GM12878 (cell line): ENCODE measurements around the gene THUMPD3. TPM values are rescaled to one million over a fixed set of nuclear protein-coding genes. Genes with fewer than 3 reads are reported as not detected.

Source experiments
- CBX3 ChIP-seq: fragments of 200-600 bp; sonication (generic); IDR thresholded peaks from 2 replicates; pipeline ENCODE4 v1.6.1; 2016; ENCODE audit warnings: low read depth, borderline replicate concordance
- HDAC6 ChIP-seq: fragments of 200-600 bp; sonication (generic); IDR thresholded peaks from one replicate; pipeline ENCODE4 v1.8.0; 2017; ENCODE audit warnings: antibody characterized with exemption; ENCODE audit not compliant: unreplicated experiment
- KDM1A ChIP-seq: fragments of 200-600 bp; sonication (generic); IDR thresholded peaks from 2 replicates; pipeline ENCODE4 v1.6.1; 2016; ENCODE audit warnings: borderline replicate concordance
- KLF5 ChIP-seq: fragments of 450-650 bp; IDR thresholded peaks from 2 replicates; pipeline ENCODE4 v1.6.1; 2014; ENCODE audit warnings: mild to moderate bottlenecking; ENCODE audit not compliant: partially characterized antibody
- MTA2 ChIP-seq: fragments of 450-650 bp; IDR thresholded peaks from 2 replicates; pipeline ENCODE4 v1.6.1; 2016; ENCODE audit warnings: low read depth, mild to moderate bottlenecking, moderate library complexity
- PML ChIP-seq: IDR thresholded peaks from 2 replicates; pipeline ENCODE4 v1.6.1; 2012; ENCODE audit warnings: low read length, inconsistent platforms
- RAD21 ChIP-seq: IDR thresholded peaks from 2 replicates; pipeline ENCODE4 v1.6.1; 2011; ENCODE audit warnings: mild to moderate bottlenecking, low read depth, low read length, moderate library complexity; ENCODE audit not compliant: insufficient read depth
- RBBP5 ChIP-seq: fragments of 200-600 bp; sonication (generic); conservative IDR thresholded peaks from 2 replicates; pipeline ENCODE4 v1.6.1; 2016
- RCOR1 ChIP-seq: conservative IDR thresholded peaks from 2 replicates; pipeline ENCODE4 v1.6.1; 2012; ENCODE audit warnings: low read depth, low read length, improper control_type of control experiment
- SMAD5 ChIP-seq: IDR thresholded peaks from 2 replicates; pipeline ENCODE4 v1.6.1; 2016; ENCODE audit warnings: antibody characterized with exemption, low read depth
- SRF ChIP-seq, 2 experiments: IDR thresholded peaks; 2 replicates each; pipeline ENCODE4 v1.6.1; 2011; ENCODE audit warnings: low read depth in 2 of 2, low read length in 2 of 2, mild to moderate bottlenecking in 1 of 2, moderate library complexity in 1 of 2
- SUPT20H ChIP-seq: IDR thresholded peaks from 2 replicates; pipeline ENCODE4 v1.6.1; 2011; ENCODE audit warnings: low read depth, mild to moderate bottlenecking, low read length, moderate library complexity, borderline replicate concordance; ENCODE audit not compliant: control insufficient read depth
- TCF7 ChIP-seq: IDR thresholded peaks from 2 replicates; pipeline ENCODE4 v1.6.1; 2014; ENCODE audit warnings: antibody characterized with exemption, borderline replicate concordance
- YY1 ChIP-seq: IDR thresholded peaks from 2 replicates; pipeline ENCODE4 v1.6.1; 2011; ENCODE audit warnings: low read depth, mild to moderate bottlenecking, low read length
- polyA plus RNA-seq, 11 experiments: library from polyadenylated mRNA; depleted of rRNA in 4 of 11; unstranded in 6 of 11; stranded (reverse) in 5 of 11; fragments of >200 nt; fragmentation: Nextera tagmentation in 4 of 11; fragmentation: Illumina TruSeq in 1 of 11; extraction: Ambion mirVana in 4 of 11; extraction: Trizol in 1 of 11; gene quantifications; 1 replicate in 1 of 11; 2 replicates in 10 of 11; pipeline versions ENCODE4 v1.2.1 to v1.2.3, GENCODE V29; 2011 to 2016; ENCODE audit warnings: inconsistent platforms in 2 of 11, missing spikeins in 2 of 11, low read depth in 1 of 11
- total RNA-seq, 4 experiments: library from RNA; depleted of rRNA in 3 of 4; stranded (reverse); fragments of >200 nt in 3 of 4; fragmentation: Illumina TruSeq in 1 of 4; extraction: Trizol in 1 of 4; gene quantifications; 2 replicates each; pipeline versions ENCODE4 v1.2.1 to v1.2.3, GENCODE V29; 2013 to 2021
- TF ChIP-seq, protein P1 (sequence below): fragments of 450-650 bp; IDR thresholded peaks from 2 replicates; pipeline ENCODE4 v1.6.1; 2017; ENCODE audit warnings: mild to moderate bottlenecking
- TF ChIP-seq, protein P2 (sequence below): fragments of 450-650 bp; IDR thresholded peaks from 2 replicates; pipeline ENCODE4 v1.6.1; 2014; ENCODE audit warnings: mild to moderate bottlenecking
- TF ChIP-seq, protein P3 (sequence below): fragments of 450-650 bp; IDR thresholded peaks from 2 replicates; pipeline ENCODE4 v1.6.1; 2016; ENCODE audit warnings: mild to moderate bottlenecking
- TF ChIP-seq, protein P4 (sequence below): fragments of 450-650 bp; conservative IDR thresholded peaks from 2 replicates; pipeline ENCODE4 v1.6.1; 2017; ENCODE audit warnings: mild to moderate bottlenecking, moderate library complexity
- TF ChIP-seq, protein P5 (sequence below): fragments of 150-350 bp; IDR thresholded peaks from 2 replicates; pipeline ENCODE4 v1.6.1; 2014; ENCODE audit warnings: mild to moderate bottlenecking, low read depth, low read length
- TF ChIP-seq, protein P6 (sequence below): fragments of 450-650 bp; IDR thresholded peaks from 2 replicates; pipeline ENCODE4 v1.6.1; 2016; ENCODE audit warnings: mild to moderate bottlenecking

The THUMPD3 gene
- total and polyA plus RNA-seq, 10 of the 15 experiments (the other 5 are each of a cell fraction or from before 2014, with no cell fraction given): 28.7 to 47.4 (median 41.8) TPM

DNA sequence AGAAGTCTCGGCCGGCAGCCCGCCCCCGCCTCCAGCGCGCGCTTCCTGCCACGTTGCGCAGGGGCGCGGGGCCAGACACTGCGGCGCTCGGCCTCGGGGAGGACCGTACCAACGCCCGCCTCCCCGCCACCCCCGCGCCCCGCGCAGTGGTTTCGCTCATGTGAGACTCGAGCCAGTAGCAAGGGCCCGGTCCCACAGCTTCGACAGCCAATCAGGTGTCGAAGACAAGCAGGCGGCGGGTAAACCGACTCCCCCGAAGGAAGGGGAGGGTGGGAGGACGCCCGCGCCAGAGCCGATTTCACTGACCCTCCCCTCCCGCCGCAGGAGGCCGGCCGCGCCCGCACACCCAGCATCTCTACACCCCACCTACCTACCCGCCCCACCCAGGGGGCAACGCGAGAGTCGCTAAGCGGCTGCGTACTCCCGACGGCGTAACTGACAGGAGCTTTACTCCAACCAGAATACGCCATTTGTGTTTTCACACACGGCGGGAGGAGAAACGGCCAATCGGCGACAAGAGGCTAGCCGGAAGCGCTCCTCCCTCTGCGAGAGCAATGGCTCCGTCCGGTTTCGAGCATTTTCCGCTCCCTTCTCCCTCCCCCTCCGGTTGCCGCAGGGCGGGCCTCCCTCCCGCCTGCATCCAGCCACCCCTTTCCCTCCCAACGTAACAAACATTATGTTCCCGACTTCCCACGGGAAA lies 33.9 kb downstream of the THUMPD3 start (continued):
- no peak for TF ChIP-seq SUPT20H
- no peak for TF ChIP-seq KDM1A
- TF ChIP-seq PML: no peak
- TF ChIP-seq, protein P1, sequence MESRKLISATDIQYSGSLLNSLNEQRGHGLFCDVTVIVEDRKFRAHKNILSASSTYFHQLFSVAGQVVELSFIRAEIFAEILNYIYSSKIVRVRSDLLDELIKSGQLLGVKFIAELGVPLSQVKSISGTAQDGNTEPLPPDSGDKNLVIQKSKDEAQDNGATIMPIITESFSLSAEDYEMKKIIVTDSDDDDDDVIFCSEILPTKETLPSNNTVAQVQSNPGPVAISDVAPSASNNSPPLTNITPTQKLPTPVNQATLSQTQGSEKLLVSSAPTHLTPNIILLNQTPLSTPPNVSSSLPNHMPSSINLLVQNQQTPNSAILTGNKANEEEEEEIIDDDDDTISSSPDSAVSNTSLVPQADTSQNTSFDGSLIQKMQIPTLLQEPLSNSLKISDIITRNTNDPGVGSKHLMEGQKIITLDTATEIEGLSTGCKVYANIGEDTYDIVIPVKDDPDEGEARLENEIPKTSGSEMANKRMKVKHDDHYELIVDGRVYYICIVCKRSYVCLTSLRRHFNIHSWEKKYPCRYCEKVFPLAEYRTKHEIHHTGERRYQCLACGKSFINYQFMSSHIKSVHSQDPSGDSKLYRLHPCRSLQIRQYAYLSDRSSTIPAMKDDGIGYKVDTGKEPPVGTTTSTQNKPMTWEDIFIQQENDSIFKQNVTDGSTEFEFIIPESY: no peak
- TF ChIP-seq TCF7: no peak
- no peak for TF ChIP-seq HDAC6
- TF ChIP-seq, protein P2, sequence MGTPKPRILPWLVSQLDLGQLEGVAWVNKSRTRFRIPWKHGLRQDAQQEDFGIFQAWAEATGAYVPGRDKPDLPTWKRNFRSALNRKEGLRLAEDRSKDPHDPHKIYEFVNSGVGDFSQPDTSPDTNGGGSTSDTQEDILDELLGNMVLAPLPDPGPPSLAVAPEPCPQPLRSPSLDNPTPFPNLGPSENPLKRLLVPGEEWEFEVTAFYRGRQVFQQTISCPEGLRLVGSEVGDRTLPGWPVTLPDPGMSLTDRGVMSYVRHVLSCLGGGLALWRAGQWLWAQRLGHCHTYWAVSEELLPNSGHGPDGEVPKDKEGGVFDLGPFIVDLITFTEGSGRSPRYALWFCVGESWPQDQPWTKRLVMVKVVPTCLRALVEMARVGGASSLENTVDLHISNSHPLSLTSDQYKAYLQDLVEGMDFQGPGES: peak; percentile 67
- TF ChIP-seq, protein P3, sequence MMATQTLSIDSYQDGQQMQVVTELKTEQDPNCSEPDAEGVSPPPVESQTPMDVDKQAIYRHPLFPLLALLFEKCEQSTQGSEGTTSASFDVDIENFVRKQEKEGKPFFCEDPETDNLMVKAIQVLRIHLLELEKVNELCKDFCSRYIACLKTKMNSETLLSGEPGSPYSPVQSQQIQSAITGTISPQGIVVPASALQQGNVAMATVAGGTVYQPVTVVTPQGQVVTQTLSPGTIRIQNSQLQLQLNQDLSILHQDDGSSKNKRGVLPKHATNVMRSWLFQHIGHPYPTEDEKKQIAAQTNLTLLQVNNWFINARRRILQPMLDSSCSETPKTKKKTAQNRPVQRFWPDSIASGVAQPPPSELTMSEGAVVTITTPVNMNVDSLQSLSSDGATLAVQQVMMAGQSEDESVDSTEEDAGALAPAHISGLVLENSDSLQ: peak; percentile 98
- TF ChIP-seq SRF (IDR thresholded peaks at IDR 0.05; ENCODE audit: low read depth in 2 of 2, low read length in 2 of 2): 0 out of 4 replicates have a peak, but pooled peaks of 1 of the 2 experiments have one; percentile 25
- no peak for TF ChIP-seq SMAD5
- no peak for TF ChIP-seq CBX3
- TF ChIP-seq YY1: peak; percentile 93
- TF ChIP-seq, protein P4, sequence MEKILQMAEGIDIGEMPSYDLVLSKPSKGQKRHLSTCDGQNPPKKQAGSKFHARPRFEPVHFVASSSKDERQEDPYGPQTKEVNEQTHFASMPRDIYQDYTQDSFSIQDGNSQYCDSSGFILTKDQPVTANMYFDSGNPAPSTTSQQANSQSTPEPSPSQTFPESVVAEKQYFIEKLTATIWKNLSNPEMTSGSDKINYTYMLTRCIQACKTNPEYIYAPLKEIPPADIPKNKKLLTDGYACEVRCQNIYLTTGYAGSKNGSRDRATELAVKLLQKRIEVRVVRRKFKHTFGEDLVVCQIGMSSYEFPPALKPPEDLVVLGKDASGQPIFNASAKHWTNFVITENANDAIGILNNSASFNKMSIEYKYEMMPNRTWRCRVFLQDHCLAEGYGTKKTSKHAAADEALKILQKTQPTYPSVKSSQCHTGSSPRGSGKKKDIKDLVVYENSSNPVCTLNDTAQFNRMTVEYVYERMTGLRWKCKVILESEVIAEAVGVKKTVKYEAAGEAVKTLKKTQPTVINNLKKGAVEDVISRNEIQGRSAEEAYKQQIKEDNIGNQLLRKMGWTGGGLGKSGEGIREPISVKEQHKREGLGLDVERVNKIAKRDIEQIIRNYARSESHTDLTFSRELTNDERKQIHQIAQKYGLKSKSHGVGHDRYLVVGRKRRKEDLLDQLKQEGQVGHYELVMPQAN: peak; percentile 17; the same call in 1 of the 2 replicates
- TF ChIP-seq RCOR1: no peak
- TF ChIP-seq RBBP5: no peak
- peak; percentile 98 for TF ChIP-seq KLF5
- TF ChIP-seq, protein P5, sequence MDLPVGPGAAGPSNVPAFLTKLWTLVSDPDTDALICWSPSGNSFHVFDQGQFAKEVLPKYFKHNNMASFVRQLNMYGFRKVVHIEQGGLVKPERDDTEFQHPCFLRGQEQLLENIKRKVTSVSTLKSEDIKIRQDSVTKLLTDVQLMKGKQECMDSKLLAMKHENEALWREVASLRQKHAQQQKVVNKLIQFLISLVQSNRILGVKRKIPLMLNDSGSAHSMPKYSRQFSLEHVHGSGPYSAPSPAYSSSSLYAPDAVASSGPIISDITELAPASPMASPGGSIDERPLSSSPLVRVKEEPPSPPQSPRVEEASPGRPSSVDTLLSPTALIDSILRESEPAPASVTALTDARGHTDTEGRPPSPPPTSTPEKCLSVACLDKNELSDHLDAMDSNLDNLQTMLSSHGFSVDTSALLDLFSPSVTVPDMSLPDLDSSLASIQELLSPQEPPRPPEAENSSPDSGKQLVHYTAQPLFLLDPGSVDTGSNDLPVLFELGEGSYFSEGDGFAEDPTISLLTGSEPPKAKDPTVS: no peak
- TF ChIP-seq RAD21: no peak
- no peak for TF ChIP-seq MTA2
- TF ChIP-seq, protein P6, sequence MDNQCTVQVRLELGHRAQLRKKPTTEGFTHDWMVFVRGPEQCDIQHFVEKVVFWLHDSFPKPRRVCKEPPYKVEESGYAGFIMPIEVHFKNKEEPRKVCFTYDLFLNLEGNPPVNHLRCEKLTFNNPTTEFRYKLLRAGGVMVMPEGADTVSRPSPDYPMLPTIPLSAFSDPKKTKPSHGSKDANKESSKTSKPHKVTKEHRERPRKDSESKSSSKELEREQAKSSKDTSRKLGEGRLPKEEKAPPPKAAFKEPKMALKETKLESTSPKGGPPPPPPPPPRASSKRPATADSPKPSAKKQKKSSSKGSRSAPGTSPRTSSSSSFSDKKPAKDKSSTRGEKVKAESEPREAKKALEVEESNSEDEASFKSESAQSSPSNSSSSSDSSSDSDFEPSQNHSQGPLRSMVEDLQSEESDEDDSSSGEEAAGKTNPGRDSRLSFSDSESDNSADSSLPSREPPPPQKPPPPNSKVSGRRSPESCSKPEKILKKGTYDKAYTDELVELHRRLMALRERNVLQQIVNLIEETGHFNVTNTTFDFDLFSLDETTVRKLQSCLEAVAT: peak; percentile 92
